ENCODE results near the gene HEXA.

DNA sequence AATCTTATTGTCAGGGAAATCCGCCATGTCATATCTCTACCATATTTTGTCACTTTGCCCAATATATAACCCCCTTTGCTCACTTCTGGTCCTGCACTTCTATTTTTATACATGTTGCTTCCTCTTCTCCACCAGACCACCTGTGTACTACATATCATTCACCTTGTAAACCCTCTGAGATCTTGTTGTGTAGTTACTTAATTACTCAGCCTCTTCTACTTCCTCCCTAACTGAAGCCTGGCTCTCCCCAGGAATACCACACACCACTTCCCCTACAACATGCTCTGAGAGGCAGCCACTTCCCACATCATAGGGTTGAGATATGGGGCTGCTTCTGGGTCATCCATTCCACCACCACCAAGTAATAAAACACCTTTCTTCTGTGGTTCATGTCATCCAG is 10.0 kb downstream of the HEXA start:
- no peak for TF ChIP-seq EZH2 (IDR thresholded peaks at IDR 0.05; ENCODE audit: low read length)
- TF ChIP-seq, protein P1, sequence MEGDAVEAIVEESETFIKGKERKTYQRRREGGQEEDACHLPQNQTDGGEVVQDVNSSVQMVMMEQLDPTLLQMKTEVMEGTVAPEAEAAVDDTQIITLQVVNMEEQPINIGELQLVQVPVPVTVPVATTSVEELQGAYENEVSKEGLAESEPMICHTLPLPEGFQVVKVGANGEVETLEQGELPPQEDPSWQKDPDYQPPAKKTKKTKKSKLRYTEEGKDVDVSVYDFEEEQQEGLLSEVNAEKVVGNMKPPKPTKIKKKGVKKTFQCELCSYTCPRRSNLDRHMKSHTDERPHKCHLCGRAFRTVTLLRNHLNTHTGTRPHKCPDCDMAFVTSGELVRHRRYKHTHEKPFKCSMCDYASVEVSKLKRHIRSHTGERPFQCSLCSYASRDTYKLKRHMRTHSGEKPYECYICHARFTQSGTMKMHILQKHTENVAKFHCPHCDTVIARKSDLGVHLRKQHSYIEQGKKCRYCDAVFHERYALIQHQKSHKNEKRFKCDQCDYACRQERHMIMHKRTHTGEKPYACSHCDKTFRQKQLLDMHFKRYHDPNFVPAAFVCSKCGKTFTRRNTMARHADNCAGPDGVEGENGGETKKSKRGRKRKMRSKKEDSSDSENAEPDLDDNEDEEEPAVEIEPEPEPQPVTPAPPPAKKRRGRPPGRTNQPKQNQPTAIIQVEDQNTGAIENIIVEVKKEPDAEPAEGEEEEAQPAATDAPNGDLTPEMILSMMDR (optimal IDR thresholded peaks at IDR 0.05 in 1 of 3, IDR thresholded peaks at IDR 0.05 in 1 of 3, conservative IDR thresholded peaks at IDR 0.05 in 1 of 3; ENCODE audit: extremely low read depth in 1 of 3, insufficient read depth in 2 of 3, low read length in 3 of 3), result no peak

Data from keratinocyte (primary cell).